Esophagus squamous epithelium (tissue), 5 donors: ENCODE data around the gene ZNF385B. TPM values are rescaled to one million over a fixed set of nuclear protein-coding genes. Genes with fewer than 3 reads are reported as not detected.

ENCODE experiments used
- DNase-seq: peaks from one replicate; lab custom pipeline; 2025; lab: John Stamatoyannopoulos, UW
- H3K27ac ChIP-seq, 4 donors: fragments of 200-600 bp; sonication (generic); one replicate each; pipeline ENCODE4 v1.5.1; 2016 to 2019; ENCODE audit warnings: mild to moderate bottlenecking in 1 of 4
- H3K27me3 ChIP-seq, 4 donors: fragments of 200-600 bp; sonication (generic); 1 replicate in 3 of 4; 2 replicates in 1 of 4; pipeline versions ENCODE4 v1.5.1 to v1.6.0; 2017 to 2021; ENCODE audit warnings: antibody characterized with exemption in 1 of 4
- H3K36me3 ChIP-seq, 3 donors: fragments of 200-600 bp; sonication (generic); one replicate each; pipeline ENCODE4 v1.5.1; 2016 to 2019
- H3K4me1 ChIP-seq, 3 donors: fragments of 200-600 bp; sonication (generic); one replicate each; pipeline ENCODE4 v1.5.1; 2017 to 2019
- H3K4me3 ChIP-seq, 4 donors: fragments of 200-600 bp; sonication (generic); 1 replicate in 3 of 4; 2 replicates in 1 of 4; pipeline ENCODE4 v1.5.1; 2016 to 2019; ENCODE audit warnings: mild to moderate bottlenecking in 2 of 4, moderate library complexity in 1 of 4
- H3K9me3 ChIP-seq, 3 donors: fragments of 200-600 bp; sonication (generic); one replicate each; pipeline ENCODE4 v1.5.1; 2016 to 2019
- CTCF ChIP-seq, 6 experiments: fragments of 450-650 bp in 4 of 6; fragments of 200-600 bp in 2 of 6; sonication (generic) in 2 of 6; IDR thresholded peaks; one replicate each; pipeline ENCODE4 v1.5.1; 2016 to 2019; ENCODE audit warnings: antibody characterized with exemption in 6 of 6, mild to moderate bottlenecking in 4 of 6, moderate library complexity in 4 of 6
- POLR2A ChIP-seq, 4 donors: fragments of 450-650 bp; IDR thresholded peaks; one replicate each; pipeline ENCODE4 v1.6.1; 2017; ENCODE audit warnings: antibody characterized with exemption in 4 of 4, mild to moderate bottlenecking in 4 of 4, moderate library complexity in 3 of 4
- WGBS, 2 donors: methylation state at CpG; one replicate each; pipeline ENCODE4 v1.1.5; 2018; 5-methylcytosine and 5-hydroxymethylcytosine counted together
- intact Hi-C: fragments of 100-400 bp; cut with DNase I; formaldehyde crosslinking; loops from one replicate; pipeline ENCODE4 v1.15.0; 2022
- total RNA-seq, 4 donors: library from RNA; depleted of rRNA; stranded (reverse); fragments of >200 nt; gene quantifications; one replicate each; pipeline ENCODE4 v1.1.0, GENCODE V29; 2016
- donor health status: DM: yes; HTN: yes; CAD: no.

The ZNF385B gene
- total RNA-seq, 4 donors from 2014 or later = 0.44 to 3.1 (median 0.44) TPM; not detected in 1

- Histone ChIP-seq H3K27me3 (no peaks in the 10 kb centered on the region), H3K9me3 (no peaks in the 10 kb centered on the region), H3K4me3 (no peak overlapping the region), H3K36me3 (no peaks in the 10 kb centered on the region), H3K4me1 (no peaks in the 10 kb centered on the region), H3K27ac (no peak overlapping the region)
- WGBS, 2 donors = 59 to 65% methylated on average over 4 of the region's 4 CpGs
- no peak for DNase-seq
- no peak for TF ChIP-seq POLR2A (IDR thresholded peaks at IDR 0.05)
- no peak for TF ChIP-seq CTCF (IDR thresholded peaks at IDR 0.05)
- intact Hi-C loops = no loop called here
Observed at GRCh38 chr2:179711375-179711774, 150.0 kb downstream of the ZNF385B start.

DNA sequence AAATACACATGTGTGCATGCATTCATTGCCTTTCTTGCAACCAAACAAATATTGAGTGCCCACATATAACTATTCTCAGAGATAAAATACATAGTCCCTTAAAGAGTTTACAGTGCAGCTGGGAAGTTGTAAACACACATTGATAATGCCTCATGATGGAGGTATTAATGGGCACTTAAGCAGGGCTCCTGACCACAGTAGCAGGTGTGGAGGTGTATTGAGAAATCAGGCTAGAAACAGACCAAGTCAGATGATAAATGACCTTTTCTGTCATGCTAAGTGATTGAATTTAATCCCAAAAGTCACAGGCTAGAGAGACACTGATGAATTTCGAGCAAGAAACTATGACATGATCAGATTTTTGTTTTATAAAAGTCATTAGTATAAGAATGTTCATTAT is 157.7 kb downstream of the ZNF385B start:
- Histone ChIP-seq H3K4me3 (no peak overlapping the region), H3K27me3 (no peaks in the 10 kb centered on the region), H3K27ac (no peak overlapping the region), H3K4me1 (no peaks in the 10 kb centered on the region), H3K9me3 (no peaks in the 10 kb centered on the region), H3K36me3 (no peaks in the 10 kb centered on the region)
- no peak for DNase-seq
- TF ChIP-seq POLR2A (IDR thresholded peaks at IDR 0.05) = no peak
- TF ChIP-seq CTCF (IDR thresholded peaks at IDR 0.05) = no peak
- WGBS, 2 donors = 20 to 26% methylated on average over 1 of the region's 1 CpG
- intact Hi-C loops = no loop called here

GRCh38 chr2:179702912-179703311 is 158.5 kb downstream of the ZNF385B start:
- TF ChIP-seq CTCF (IDR thresholded peaks at IDR 0.05) = no peak
- no peak for TF ChIP-seq POLR2A (IDR thresholded peaks at IDR 0.05)
- WGBS, 2 donors = 28 to 44% methylated on average over 1 of the region's 1 CpG
- no peaks in the 10 kb centered on the region for H3K27me3 ChIP-seq

GRCh38 chr2:179701524-179702110 is 159.8 kb downstream of the ZNF385B start:
- intact Hi-C loops = no loop called here
- no peaks in the 10 kb centered on the region for H3K4me1 ChIP-seq
- H3K36me3 ChIP-seq = no peaks in the 10 kb centered on the region
- H3K27ac ChIP-seq = no peak overlapping the region
- 50 to 57% methylated on average over 5 of the region's 5 CpGs for WGBS, 2 donors
- no peak overlapping the region for H3K4me3 ChIP-seq
- no peak for DNase-seq
- TF ChIP-seq POLR2A (IDR thresholded peaks at IDR 0.05) = no peak
- TF ChIP-seq CTCF (IDR thresholded peaks at IDR 0.05) = no peak
- no peaks in the 10 kb centered on the region for H3K27me3 ChIP-seq
- H3K9me3 ChIP-seq = no peaks in the 10 kb centered on the region

More at GRCh38 chr2:179702912-179703311, 158.5 kb downstream of the ZNF385B start:
- intact Hi-C loops = no loop called here
- Histone ChIP-seq H3K4me3 (no peak overlapping the region), H3K4me1 (no peaks in the 10 kb centered on the region), H3K27ac (no peak overlapping the region), H3K36me3 (no peaks in the 10 kb centered on the region), H3K9me3 (no peaks in the 10 kb centered on the region)
- DNase-seq = no peak

DNA sequence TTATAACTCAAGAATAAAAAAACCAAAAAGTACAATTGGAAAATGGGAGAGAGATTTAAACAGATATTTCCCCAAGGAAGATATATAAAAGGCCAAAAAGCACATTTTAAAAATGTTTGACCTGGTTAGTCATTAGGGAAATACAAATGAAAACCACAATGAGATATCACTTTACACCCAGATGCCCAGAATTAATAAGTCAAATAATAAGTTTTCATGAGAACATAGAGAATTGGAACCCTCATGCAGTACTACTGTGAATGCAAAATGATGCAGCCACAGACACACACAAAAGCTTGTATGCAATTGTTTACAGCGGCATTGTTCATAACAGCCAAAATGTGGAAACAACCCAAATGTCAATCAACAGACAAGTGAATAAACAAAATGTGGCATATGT is 165.9 kb downstream of the ZNF385B start:
- Histone ChIP-seq H3K27ac (no peak overlapping the region), H3K4me3 (no peak overlapping the region), H3K27me3 (no peaks in the 10 kb centered on the region), H3K4me1 (no peaks in the 10 kb centered on the region), H3K36me3 (no peaks in the 10 kb centered on the region), H3K9me3 (no peaks in the 10 kb centered on the region)
- DNase-seq = no peak
- WGBS, 2 donors = 95 to 96% methylated on average over 1 of the region's 1 CpG
- intact Hi-C loops = no loop called here
- TF ChIP-seq POLR2A (IDR thresholded peaks at IDR 0.05) (no peak), CTCF (IDR thresholded peaks at IDR 0.05) (no peak)
